Common myeloid progenitor, CD34-positive (primary cell): ENCODE results near the gene ZSCAN1.

Experiments
- CTCF ChIA-PET: fragments of 350-600 bp; sonication (Branson Sonifier 250); formaldehyde crosslinking; loops from one replicate; lab custom pipeline; 2021; ENCODE audit warnings: antibody characterized with exemption; lab: Charles Lee
- POLR2A ChIA-PET: fragments of 350-600 bp; sonication (Branson Sonifier 250); formaldehyde crosslinking; loops from one replicate; lab custom pipeline; 2021; ENCODE audit warnings: antibody characterized with exemption; lab: Charles Lee
- DNase-seq, 3 donors: peaks; one replicate each; pipeline versions ENCODE4 v3.0.0 to v3.0.0-alpha.2; 2013
- H3K27ac ChIP-seq, 2 experiments: 1 replicate in 1 of 2; 2 replicates in 1 of 2; pipeline ENCODE4 v1.7.0; 2013; ENCODE audit warnings: inconsistent platforms in 2 of 2, low read length in 2 of 2, mild to moderate bottlenecking in 2 of 2, low read depth in 1 of 2, moderate library complexity in 1 of 2; ENCODE audit not compliant: severe bottlenecking in 2 of 2, insufficient read depth in 1 of 2, poor library complexity in 1 of 2
- H3K27me3 ChIP-seq, 5 experiments: replicated peaks in 2 of 5; 1 replicate in 3 of 5; 2 replicates in 2 of 5; pipeline versions ENCODE4 v1.6.1 to v1.7.0; 2013; ENCODE audit warnings: low read length in 4 of 5, mild to moderate bottlenecking in 2 of 5, moderate library complexity in 2 of 5, inconsistent platforms in 1 of 5; ENCODE audit not compliant: insufficient read depth in 5 of 5, control insufficient read depth in 4 of 5
- H3K36me3 ChIP-seq, 4 experiments: 1 replicate in 2 of 4; 2 replicates in 2 of 4; pipeline versions ENCODE4 v1.6.1 to v1.7.0; 2013; ENCODE audit warnings: low read length in 3 of 4, control low read depth in 1 of 4, mild to moderate bottlenecking in 1 of 4; ENCODE audit not compliant: control insufficient read depth in 4 of 4, insufficient read depth in 4 of 4
- H3K4me1 ChIP-seq, 4 experiments: 1 replicate in 3 of 4; 2 replicates in 1 of 4; pipeline versions ENCODE4 v1.6.1 to v1.7.1; 2013; ENCODE audit warnings: low read length in 3 of 4, mild to moderate bottlenecking in 3 of 4, control low read depth in 1 of 4, inconsistent platforms in 1 of 4, moderate library complexity in 1 of 4; ENCODE audit not compliant: control insufficient read depth in 4 of 4, insufficient read depth in 4 of 4; ENCODE audit errors: control extremely low read depth in 1 of 4
- H3K4me3 ChIP-seq, 7 experiments: 1 replicate in 4 of 7; 2 replicates in 3 of 7; pipeline versions ENCODE4 v1.5.1 to v1.7.0; 2013; ENCODE audit warnings: mild to moderate bottlenecking in 7 of 7, low read length in 6 of 7, moderate library complexity in 6 of 7, inconsistent platforms in 2 of 7, low read depth in 2 of 7, control low read depth in 1 of 7; ENCODE audit not compliant: insufficient read depth in 4 of 7, control insufficient read depth in 1 of 7; ENCODE audit errors: extremely low read depth in 1 of 7
- H3K9me3 ChIP-seq, 5 experiments: 1 replicate in 4 of 5; 2 replicates in 1 of 5; pipeline versions ENCODE4 v1.6.1 to v1.7.1; 2013; ENCODE audit warnings: low read length in 4 of 5, mild to moderate bottlenecking in 2 of 5, inconsistent platforms in 1 of 5, low read depth in 1 of 5, moderate library complexity in 1 of 5; ENCODE audit not compliant: control insufficient read depth in 4 of 5, insufficient read depth in 2 of 5; ENCODE audit errors: control extremely low read depth in 1 of 5
- WGBS: methylation state at CpG from one replicate; pipeline ENCODE4 v1.1.5; 2013; ENCODE audit not compliant: insufficient coverage; 5-methylcytosine and 5-hydroxymethylcytosine counted together

Gene ZSCAN1

DNA sequence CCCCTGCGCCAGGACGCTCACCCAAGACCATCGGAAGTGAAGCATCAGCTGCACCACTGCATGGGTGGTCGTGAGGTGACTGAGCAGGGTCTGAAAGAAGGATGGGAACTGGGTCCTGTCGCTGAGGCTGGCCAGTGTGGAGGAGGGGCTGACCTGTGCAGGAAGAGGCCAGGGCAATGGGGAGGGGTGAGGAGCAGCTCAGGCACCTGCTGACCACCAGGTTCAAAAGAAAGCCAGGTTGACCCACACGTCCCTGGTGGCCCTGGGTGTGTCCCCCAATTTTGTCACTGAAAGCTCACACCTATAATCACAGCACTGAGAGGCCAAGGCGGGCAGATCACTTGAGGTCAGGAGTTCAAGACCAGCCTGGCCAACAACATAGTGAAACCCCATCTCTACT, 13.7 kb upstream of the ZSCAN1 start:
- Histone ChIP-seq H3K27ac (no peak overlapping the region), H3K27me3 (no peaks in the 10 kb centered on the region), H3K4me3 (no peak overlapping the region), H3K4me1 (peaks cover 0 to 2% (median 0%) of the 10 kb centered on the region in 4 experiments), H3K9me3 (peaks cover 0 to 37% (median 0%) of the 10 kb centered on the region in 5 experiments), H3K36me3 (no peaks in the 10 kb centered on the region)
- no peak for DNase-seq
- WGBS: 96% methylated on average over 6 of the region's 7 CpGs
- ChIA-PET CTCF (interaction anchor here (0.6 to 10.1 kb wide), 7 partner anchors 9 to 141 kb away, joined by 3 to 61 read pairs (median 4); partner anchors contain the start of gene ZNF135), POLR2A (no interaction called here)

GRCh38 chr19:58021541-58022282, 12.1 kb upstream of the ZSCAN1 start:
- DNase-seq: peak; percentile 94 to 97 (median 95)
- H3K9me3 ChIP-seq: peaks cover 0 to 37% (median 0%) of the 10 kb centered on the region in 5 experiments
- H3K27me3 ChIP-seq: no peaks in the 10 kb centered on the region
- H3K4me3 ChIP-seq: peak overlapping the region in 1 of 7 experiments; percentile 23
- H3K36me3 ChIP-seq: no peaks in the 10 kb centered on the region
- H3K4me1 ChIP-seq: peaks cover 0 to 2% (median 0%) of the 10 kb centered on the region in 4 experiments
- H3K27ac ChIP-seq: no peak overlapping the region
- WGBS: 64% methylated on average over 26 of the region's 30 CpGs
- POLR2A ChIA-PET: interaction anchor here (0.6 kb wide), 1 partner anchor 336 kb away, joined by 3 read pairs; no protein-coding TSS in a partner anchor
- CTCF ChIA-PET: interaction anchor here (0.6 to 10.1 kb wide), 11 partner anchors 9 to 161 kb away, joined by 3 to 61 read pairs (median 4); partner anchors contain the start of genes ZNF135, ZNF274 and ZNF329

DNA sequence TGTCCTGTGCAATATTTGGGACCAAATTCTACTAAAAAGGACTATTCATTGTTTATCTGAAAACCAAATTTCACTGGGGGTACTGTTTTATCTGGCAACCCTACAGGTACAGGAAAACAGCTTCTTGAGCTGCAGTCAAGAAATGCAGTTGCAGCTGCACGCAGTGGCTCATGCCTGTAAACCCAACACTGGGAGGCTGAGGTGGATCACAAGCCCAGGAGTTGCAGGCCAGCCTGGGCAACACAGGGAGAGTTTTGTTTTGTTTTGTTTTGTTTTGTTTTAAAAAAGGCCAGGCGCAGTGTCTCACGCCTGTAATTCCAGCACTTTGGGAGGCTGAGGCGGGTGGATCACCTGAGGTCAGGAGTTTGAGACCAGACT, 11.6 kb upstream of the ZSCAN1 start:
- H3K36me3 ChIP-seq: no peaks in the 10 kb centered on the region
- H3K27me3 ChIP-seq: no peaks in the 10 kb centered on the region
- H3K4me1 ChIP-seq: peaks cover 0 to 2% (median 0%) of the 10 kb centered on the region in 4 experiments
- H3K4me3 ChIP-seq: no peak overlapping the region
- peaks cover 0 to 34% (median 0%) of the 10 kb centered on the region in 5 experiments for H3K9me3 ChIP-seq
- CTCF ChIA-PET: interaction anchor here (0.6 to 10.1 kb wide), 11 partner anchors 9 to 161 kb away, joined by 3 to 61 read pairs (median 4); partner anchors contain the start of genes ZNF135, ZNF274 and ZNF329
- 67% methylated on average over 3 of the region's 4 CpGs for WGBS
- no peak overlapping the region for H3K27ac ChIP-seq
- POLR2A ChIA-PET: interaction anchor here (0.6 kb wide), 1 partner anchor 337 kb away, joined by 3 read pairs; no protein-coding TSS in a partner anchor
- no peak for DNase-seq

- peaks cover 0 to 2% (median 0%) of the 10 kb centered on the region in 4 experiments for H3K4me1 ChIP-seq
- H3K9me3 ChIP-seq: peaks cover 0 to 43% (median 0%) of the 10 kb centered on the region in 5 experiments
- DNase-seq: no peak
- CTCF ChIA-PET: interaction anchor here (0.6 to 10.1 kb wide), 5 partner anchors 15 to 187 kb away, joined by 3 to 61 read pairs (median 3); no protein-coding TSS in a partner anchor
- WGBS: 95% methylated on average over 8 of the region's 12 CpGs
- H3K36me3 ChIP-seq: no peaks in the 10 kb centered on the region
- POLR2A ChIA-PET: interaction anchor here (0.6 kb wide), 1 partner anchor 80 kb away, joined by 3 read pairs; no protein-coding TSS in a partner anchor
- no peak overlapping the region for H3K27ac ChIP-seq
- no peaks in the 10 kb centered on the region for H3K27me3 ChIP-seq
- no peak overlapping the region for H3K4me3 ChIP-seq
Observed at GRCh38 chr19:58024661-58025060, 9.2 kb upstream of the ZSCAN1 start.

DNA sequence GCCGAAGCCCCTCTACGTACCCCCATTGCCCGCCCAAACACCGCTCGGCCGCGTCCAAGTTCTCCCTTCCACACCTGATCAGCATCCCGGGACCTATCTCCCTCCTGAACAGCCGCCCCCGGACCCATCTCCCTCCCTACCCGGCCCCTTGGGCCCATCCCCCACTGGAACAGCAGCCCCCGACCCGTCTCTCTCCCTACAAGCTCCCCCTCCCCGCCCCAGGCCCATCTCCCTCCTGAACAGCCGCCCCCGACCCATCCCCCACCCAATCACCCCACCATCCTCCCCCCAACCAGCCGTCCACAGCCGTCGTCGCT, 610 bp downstream of the ZSCAN1 start:
- DNase-seq: no peak
- Histone ChIP-seq H3K4me1 (peaks cover 0 to 18% (median 3%) of the 10 kb centered on the region in 4 experiments), H3K36me3 (no peaks in the 10 kb centered on the region), H3K4me3 (peak overlapping the region in 5 of 7 experiments; percentile 32 to 77 (median 58)), H3K27ac (no peak overlapping the region), H3K9me3 (peaks cover 0 to 53% (median 3%) of the 10 kb centered on the region in 5 experiments), H3K27me3 (peaks cover 0 to 16% (median 0%) of the 10 kb centered on the region in 5 experiments)
- ChIA-PET CTCF (interaction anchor here (1.2 kb wide), 1 partner anchor 20 kb away, joined by 4 read pairs; no protein-coding TSS in a partner anchor), POLR2A (interaction anchor here (0.6 kb wide), 3 partner anchors 65 to 1711 kb away, joined by 3 to 7 read pairs (median 3); no protein-coding TSS in a partner anchor)
- 3% methylated on average over 10 of the region's 20 CpGs for WGBS

- no peaks in the 10 kb centered on the region for H3K36me3 ChIP-seq
- peaks cover 0 to 56% (median 8%) of the 10 kb centered on the region in 5 experiments for H3K9me3 ChIP-seq
- peaks cover 0 to 14% (median 0%) of the 10 kb centered on the region in 5 experiments for H3K27me3 ChIP-seq
- no peak overlapping the region for H3K4me3 ChIP-seq
- H3K4me1 ChIP-seq: peaks cover 0 to 18% (median 3%) of the 10 kb centered on the region in 4 experiments
- POLR2A ChIA-PET: no interaction called here
- WGBS: 91% methylated on average over 8 of the region's 8 CpGs
- no peak for DNase-seq
- no peak overlapping the region for H3K27ac ChIP-seq
- CTCF ChIA-PET: no interaction called here
Observed at GRCh38 chr19:58035863-58036262, 2.0 kb downstream of the ZSCAN1 start.
